Measurements from ENCODE around the gene CDC42EP1. TPM values are rescaled to one million over a fixed set of nuclear protein-coding genes. Genes with fewer than 3 reads are reported as not detected.

The CDC42EP1 gene
- total and polyA plus RNA-seq, 2 donors (not counting 3 experiments of a cell fraction or from before 2014, with no cell fraction given) = 82.2 to 141 TPM

Small RNAs within 50 kb of the gene (small RNA-seq; reads per million reads assigned to genes)
- not detected for gene RF00017 (ENCODE audit: insufficient read depth, insufficient read length, low read depth, low replicate concordance)

Other genes with a start within 250 kb of the CDC42EP1 start
- gene ELFN2, start 133.0 kb upstream of the CDC42EP1 start, total RNA-seq = 1.3 and 1.4 TPM in 2 replicates
- gene ELFN2, start 133.0 kb upstream of the CDC42EP1 start, polyA plus RNA-seq = 0.33 and 0.41 TPM in 2 replicates
- 188 and 197 TPM in 2 replicates for gene MFNG, start 74.1 kb upstream of the CDC42EP1 start, total RNA-seq
- 257 and 379 TPM in 2 replicates for gene MFNG, start 74.1 kb upstream of the CDC42EP1 start, polyA plus RNA-seq
- gene CARD10, start 41.1 kb upstream of the CDC42EP1 start, total RNA-seq = 39.5 and 40.6 TPM in 2 replicates
- 36.1 and 42.0 TPM in 2 replicates for gene CARD10, start 41.1 kb upstream of the CDC42EP1 start, polyA plus RNA-seq
- gene LGALS2, start 19.6 kb downstream of the CDC42EP1 start, total RNA-seq = not detected in 2 replicates
- not detected in 2 replicates for gene LGALS2, start 19.6 kb downstream of the CDC42EP1 start, polyA plus RNA-seq
- gene GGA1, start 48.4 kb downstream of the CDC42EP1 start, total RNA-seq = 55.9 and 67.5 TPM in 2 replicates
- 54.1 and 75.6 TPM in 2 replicates for gene GGA1, start 48.4 kb downstream of the CDC42EP1 start, polyA plus RNA-seq
- gene SH3BP1, start 79.2 kb downstream of the CDC42EP1 start, total RNA-seq = 2.8 and 4.3 TPM in 2 replicates
- gene SH3BP1, start 79.2 kb downstream of the CDC42EP1 start, polyA plus RNA-seq = 2.3 and 4.2 TPM in 2 replicates
- gene PDXP, start 98.2 kb downstream of the CDC42EP1 start, total RNA-seq = 14.8 and 18.0 TPM in 2 replicates
- 20.0 and 22.6 TPM in 2 replicates for gene PDXP, start 98.2 kb downstream of the CDC42EP1 start, polyA plus RNA-seq
- gene LGALS1, start 115.2 kb downstream of the CDC42EP1 start, total RNA-seq = 2,698 and 3,340 TPM in 2 replicates
- gene LGALS1, start 115.2 kb downstream of the CDC42EP1 start, polyA plus RNA-seq = 13,642 and 14,745 TPM in 2 replicates
- 29.1 and 31.5 TPM in 2 replicates for gene NOL12, start 125.9 kb downstream of the CDC42EP1 start, total RNA-seq
- 22.0 and 23.2 TPM in 2 replicates for gene NOL12, start 125.9 kb downstream of the CDC42EP1 start, polyA plus RNA-seq
- 104 TPM in 2 replicates for gene TRIOBP, start 136.6 kb downstream of the CDC42EP1 start, total RNA-seq
- 53.8 and 60.6 TPM in 2 replicates for gene TRIOBP, start 136.6 kb downstream of the CDC42EP1 start, polyA plus RNA-seq
- 19.7 and 19.9 TPM in 2 replicates for gene GCAT, start 247.5 kb downstream of the CDC42EP1 start, total RNA-seq
- gene GCAT, start 247.5 kb downstream of the CDC42EP1 start, polyA plus RNA-seq = 19.7 and 24.4 TPM in 2 replicates

All from endothelial cell of umbilical vein (primary cell).